ENCODE results near the gene CRYBG1. TPM values are rescaled to one million over a fixed set of nuclear protein-coding genes. Genes with fewer than 3 reads are reported as not detected.

The CRYBG1 gene
- total RNA-seq, 1 donor from 2014 or later = 24.9 TPM

DNA sequence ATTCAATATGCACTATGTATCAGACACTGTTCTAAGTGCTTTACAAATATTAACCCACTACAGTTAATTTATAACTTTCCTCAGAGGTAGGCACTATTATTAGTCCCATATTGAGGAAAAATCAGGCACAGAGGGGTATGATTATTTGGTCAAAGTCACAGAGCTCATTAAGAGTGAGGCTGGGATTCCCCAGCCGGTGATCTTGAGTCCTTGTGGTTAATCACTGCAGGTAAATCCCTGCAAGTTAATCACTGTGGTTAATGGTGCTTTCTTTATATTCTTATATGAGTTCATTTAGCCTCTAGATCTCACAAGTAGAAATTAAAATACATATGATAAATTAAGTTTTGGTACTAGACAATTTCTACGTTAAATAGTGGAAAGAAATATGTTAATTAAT lies 9.2 kb downstream of the CRYBG1 start:
- intact Hi-C loops (cut with DNase I) = no loop called here
- TF ChIP-seq, protein P1, sequence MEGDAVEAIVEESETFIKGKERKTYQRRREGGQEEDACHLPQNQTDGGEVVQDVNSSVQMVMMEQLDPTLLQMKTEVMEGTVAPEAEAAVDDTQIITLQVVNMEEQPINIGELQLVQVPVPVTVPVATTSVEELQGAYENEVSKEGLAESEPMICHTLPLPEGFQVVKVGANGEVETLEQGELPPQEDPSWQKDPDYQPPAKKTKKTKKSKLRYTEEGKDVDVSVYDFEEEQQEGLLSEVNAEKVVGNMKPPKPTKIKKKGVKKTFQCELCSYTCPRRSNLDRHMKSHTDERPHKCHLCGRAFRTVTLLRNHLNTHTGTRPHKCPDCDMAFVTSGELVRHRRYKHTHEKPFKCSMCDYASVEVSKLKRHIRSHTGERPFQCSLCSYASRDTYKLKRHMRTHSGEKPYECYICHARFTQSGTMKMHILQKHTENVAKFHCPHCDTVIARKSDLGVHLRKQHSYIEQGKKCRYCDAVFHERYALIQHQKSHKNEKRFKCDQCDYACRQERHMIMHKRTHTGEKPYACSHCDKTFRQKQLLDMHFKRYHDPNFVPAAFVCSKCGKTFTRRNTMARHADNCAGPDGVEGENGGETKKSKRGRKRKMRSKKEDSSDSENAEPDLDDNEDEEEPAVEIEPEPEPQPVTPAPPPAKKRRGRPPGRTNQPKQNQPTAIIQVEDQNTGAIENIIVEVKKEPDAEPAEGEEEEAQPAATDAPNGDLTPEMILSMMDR (IDR thresholded peaks at IDR 0.05) = no peak
- H3K9me3 ChIP-seq = no peaks in the 10 kb centered on the region
- ATAC-seq (no peak), DNase-seq (no peak)
- H3K36me3 ChIP-seq = no peaks in the 10 kb centered on the region
- H3K4me1 ChIP-seq = no peaks in the 10 kb centered on the region
- no peak overlapping the region for H3K27ac ChIP-seq
- no peak overlapping the region for H3K4me3 ChIP-seq
- H3K27me3 ChIP-seq = peaks cover 3% of the 10 kb centered on the region

DNA sequence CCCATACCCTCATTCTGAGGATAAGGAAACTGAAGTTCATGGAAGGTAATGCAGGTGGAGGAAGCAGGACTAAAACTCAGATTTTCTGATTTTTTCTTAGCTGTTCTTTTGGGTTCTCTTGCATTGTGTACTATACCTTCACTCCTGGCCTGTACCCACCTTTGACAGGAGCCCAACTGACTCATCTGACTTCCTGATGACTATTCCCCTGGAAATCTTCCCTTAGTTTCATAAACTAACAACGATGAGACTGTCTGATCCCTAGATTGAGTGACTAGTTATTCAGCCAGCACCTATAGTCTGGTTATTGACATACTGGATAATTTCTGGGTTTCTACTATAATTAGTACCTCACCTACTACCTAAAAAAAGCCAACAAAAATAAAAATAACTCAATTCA lies 10.1 kb downstream of the CRYBG1 start:
- ATAC-seq (no peak), DNase-seq (no peak)
- Histone ChIP-seq H3K4me1 (no peaks in the 10 kb centered on the region), H3K4me3 (no peak overlapping the region), H3K27me3 (no peaks in the 10 kb centered on the region), H3K9me3 (no peaks in the 10 kb centered on the region), H3K27ac (no peak overlapping the region), H3K36me3 (no peaks in the 10 kb centered on the region)
- intact Hi-C loops (cut with DNase I) = no loop called here
- TF ChIP-seq, protein P1 (IDR thresholded peaks at IDR 0.05) = no peak

DNA sequence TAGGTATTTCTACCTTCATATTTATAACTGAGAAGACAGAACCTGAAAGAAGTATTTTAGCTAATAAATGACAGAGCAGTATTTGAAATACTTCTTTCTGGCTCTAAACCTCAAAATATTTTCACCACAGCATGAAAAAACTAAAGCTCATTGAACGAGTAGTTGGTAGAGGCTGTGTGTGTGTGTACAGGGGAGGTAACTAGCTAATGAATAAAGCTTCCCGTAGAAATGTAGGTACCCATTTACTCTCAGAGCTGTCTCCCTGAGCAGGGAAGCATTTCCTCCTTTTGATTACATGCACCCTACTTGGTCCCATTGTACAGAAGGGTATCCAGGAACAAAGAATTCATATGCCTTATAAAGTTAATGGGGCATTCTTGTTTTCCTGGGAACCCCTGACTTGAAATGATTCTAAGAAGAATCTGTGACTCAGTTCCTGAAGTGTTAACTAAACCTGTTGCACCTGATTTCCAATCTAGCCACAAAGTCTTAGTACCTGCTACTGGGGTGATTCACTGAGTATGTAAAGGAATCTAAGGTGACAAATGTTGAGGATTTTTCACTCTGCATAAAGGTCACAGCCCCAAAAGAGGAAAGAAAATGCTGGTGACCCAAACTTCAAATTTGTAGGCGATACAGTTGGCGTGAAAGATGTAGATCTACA lies 12.5 kb downstream of the CRYBG1 start:
- TF ChIP-seq, protein P1 (IDR thresholded peaks at IDR 0.05) = no peak
- DNase-seq (no peak), ATAC-seq (no peak)
- H3K27me3 ChIP-seq = no peaks in the 10 kb centered on the region
- intact Hi-C loops (cut with DNase I) = no loop called here
- H3K27ac ChIP-seq = no peak overlapping the region
- H3K4me3 ChIP-seq = no peak overlapping the region
- no peaks in the 10 kb centered on the region for H3K36me3 ChIP-seq
- no peaks in the 10 kb centered on the region for H3K9me3 ChIP-seq
- no peaks in the 10 kb centered on the region for H3K4me1 ChIP-seq

DNA sequence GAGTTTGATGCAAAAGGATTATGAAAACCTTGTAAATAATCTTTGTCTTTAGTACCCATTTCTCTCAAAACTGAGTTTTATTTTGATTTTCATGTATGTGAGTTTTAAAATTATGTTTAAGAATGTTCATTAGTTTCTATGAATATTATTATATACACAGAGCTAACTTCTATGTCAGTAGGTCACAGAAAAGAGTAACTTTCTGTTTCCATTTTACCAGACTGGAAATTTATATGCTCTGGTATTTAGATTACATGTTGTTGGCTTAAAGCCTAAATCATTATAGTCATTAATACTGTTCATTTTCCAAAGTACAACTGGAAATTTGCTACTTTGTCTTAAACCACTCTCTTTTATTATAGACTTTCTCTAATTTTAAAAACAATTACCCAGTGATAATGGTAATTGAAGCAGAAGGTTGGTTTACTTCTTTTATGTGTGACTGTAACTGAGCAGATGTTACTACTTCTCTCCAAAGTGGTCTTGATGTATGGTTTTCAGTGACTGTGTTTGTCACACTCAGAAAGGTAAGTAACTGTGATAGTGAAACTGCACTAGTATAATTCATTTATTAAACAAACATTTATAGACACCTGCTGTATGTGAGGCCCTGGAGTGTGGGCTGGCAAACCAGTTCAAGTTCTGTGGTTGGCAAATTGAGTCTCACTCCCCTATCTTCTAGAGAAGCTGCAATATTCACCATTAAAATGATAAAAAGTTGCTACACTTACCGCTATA lies 13.2 kb downstream of the CRYBG1 start:
- Histone ChIP-seq H3K9me3 (no peaks in the 10 kb centered on the region), H3K27ac (no peak overlapping the region), H3K27me3 (no peaks in the 10 kb centered on the region), H3K4me3 (no peak overlapping the region), H3K4me1 (no peaks in the 10 kb centered on the region), H3K36me3 (no peaks in the 10 kb centered on the region)
- TF ChIP-seq, protein P1 (IDR thresholded peaks at IDR 0.05) = no peak
- intact Hi-C loops (cut with DNase I) = no loop called here
- ATAC-seq = no peak
- no peak for DNase-seq

DNA sequence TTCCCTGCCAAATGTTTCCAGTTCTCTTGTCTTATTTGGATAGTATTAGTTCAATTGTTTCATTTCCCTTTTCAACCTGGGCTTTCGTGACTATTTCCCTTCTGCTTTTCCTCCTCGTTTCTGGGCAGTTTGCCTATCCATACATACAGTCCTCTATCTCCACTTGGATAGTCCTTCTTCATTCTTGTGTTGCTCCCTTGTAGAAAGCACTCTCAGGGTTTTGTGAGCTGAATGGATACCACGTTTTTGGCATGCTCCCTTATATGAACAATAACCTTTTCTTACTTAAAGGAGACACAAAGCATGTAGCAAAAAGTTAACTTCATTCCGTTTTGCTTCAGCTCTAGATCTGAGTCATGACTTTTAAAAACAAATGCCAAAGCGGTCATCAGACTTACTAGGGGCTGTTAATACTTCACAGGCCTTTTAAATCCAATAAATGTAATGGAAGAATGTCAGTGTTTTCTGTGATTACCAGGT lies 16.6 kb downstream of the CRYBG1 start:
- TF ChIP-seq, protein P1 (IDR thresholded peaks at IDR 0.05) = no peak
- H3K9me3 ChIP-seq = no peaks in the 10 kb centered on the region
- H3K27ac ChIP-seq = no peak overlapping the region
- ATAC-seq (no peak), DNase-seq (no peak)
- intact Hi-C loops (cut with DNase I) = no loop called here
- H3K36me3 ChIP-seq = no peaks in the 10 kb centered on the region
- no peak overlapping the region for H3K4me3 ChIP-seq
- H3K4me1 ChIP-seq = no peaks in the 10 kb centered on the region
- H3K27me3 ChIP-seq = no peaks in the 10 kb centered on the region

Measured in upper lobe of right lung (tissue), 1 donor.